ENCODE data around the gene FLACC1.

The FLACC1 gene

GRCh38 chr2:201261906-201262305, 95.2 kb downstream of the FLACC1 start:
- TF ChIP-seq FOXP2 (optimal IDR thresholded peaks at IDR 0.05; ENCODE audit: borderline replicate concordance, extremely low read depth, extremely low read length, insufficient read depth) = no peak

- no peak for TF ChIP-seq POLR2AphosphoS5 (IDR thresholded peaks at IDR 0.05; ENCODE audit: low read depth, low read length)
- TF ChIP-seq REST (IDR thresholded peaks at IDR 0.05; ENCODE audit: insufficient read depth in 1 of 2, low read depth in 2 of 2, low read length in 2 of 2) = no peak
- no peak for TF ChIP-seq SIN3A (IDR thresholded peaks at IDR 0.05; ENCODE audit: borderline replicate concordance, insufficient read depth, low read length)
- no peak for TF ChIP-seq TAF1 (IDR thresholded peaks at IDR 0.05; ENCODE audit: borderline replicate concordance, insufficient read depth, low read length)
- TF ChIP-seq FOXP2 (optimal IDR thresholded peaks at IDR 0.05; ENCODE audit: borderline replicate concordance, extremely low read depth, extremely low read length, insufficient read depth) = no peak
Observed at GRCh38 chr2:201261471-201261870, 95.7 kb downstream of the FLACC1 start.

GRCh38 chr2:201260302-201260800, 96.8 kb downstream of the FLACC1 start, which contains the start of gene CASP8:
Gene CASP8, plus strand, starts transcription at chr2:201260536. Its CDS starts 5,951 bp downstream, at chr2:201266487.
- peak; percentile 63 for TF ChIP-seq POLR2AphosphoS5 (IDR thresholded peaks at IDR 0.05; ENCODE audit: low read depth, low read length)
- TF ChIP-seq TAF1 (IDR thresholded peaks at IDR 0.05; ENCODE audit: borderline replicate concordance, insufficient read depth, low read length) = peak; percentile 65; the same call in 1 of the 2 replicates
- TF ChIP-seq SIN3A (IDR thresholded peaks at IDR 0.05; ENCODE audit: borderline replicate concordance, insufficient read depth, low read length) = no peak
- no peak for TF ChIP-seq REST (IDR thresholded peaks at IDR 0.05; ENCODE audit: insufficient read depth in 1 of 2, low read depth in 2 of 2, low read length in 2 of 2)

- TF ChIP-seq TAF1 (IDR thresholded peaks at IDR 0.05; ENCODE audit: borderline replicate concordance, insufficient read depth, low read length) (no peak), POLR2AphosphoS5 (IDR thresholded peaks at IDR 0.05; ENCODE audit: low read depth, low read length) (no peak), SIN3A (IDR thresholded peaks at IDR 0.05; ENCODE audit: borderline replicate concordance, insufficient read depth, low read length) (no peak), FOXP2 (optimal IDR thresholded peaks at IDR 0.05; ENCODE audit: borderline replicate concordance, extremely low read depth, extremely low read length, insufficient read depth) (no peak), REST (IDR thresholded peaks at IDR 0.05; ENCODE audit: insufficient read depth in 1 of 2, low read depth in 2 of 2, low read length in 2 of 2) (no peak)
Observed at GRCh38 chr2:201258666-201259615, 98.2 kb downstream of the FLACC1 start.

GRCh38 chr2:201257956-201258665, 99.0 kb downstream of the FLACC1 start:
- TF ChIP-seq SIN3A (IDR thresholded peaks at IDR 0.05; ENCODE audit: borderline replicate concordance, insufficient read depth, low read length) = peak; percentile 63; the same call in 1 of the 2 replicates
- peak in 1 of 2 experiments; percentile 8; a peak in 1 of 4 replicates for TF ChIP-seq REST (IDR thresholded peaks at IDR 0.05; ENCODE audit: insufficient read depth in 1 of 2, low read depth in 2 of 2, low read length in 2 of 2)
- TF ChIP-seq FOXP2 (optimal IDR thresholded peaks at IDR 0.05; ENCODE audit: borderline replicate concordance, extremely low read depth, extremely low read length, insufficient read depth) = no peak
- peak; percentile 48; the same call in 1 of the 2 replicates for TF ChIP-seq POLR2AphosphoS5 (IDR thresholded peaks at IDR 0.05; ENCODE audit: low read depth, low read length)
- TF ChIP-seq TAF1 (IDR thresholded peaks at IDR 0.05; ENCODE audit: borderline replicate concordance, insufficient read depth, low read length) = no peak
